ENCODE measurements around the gene CDK6.

CDK6 gene

DNA sequence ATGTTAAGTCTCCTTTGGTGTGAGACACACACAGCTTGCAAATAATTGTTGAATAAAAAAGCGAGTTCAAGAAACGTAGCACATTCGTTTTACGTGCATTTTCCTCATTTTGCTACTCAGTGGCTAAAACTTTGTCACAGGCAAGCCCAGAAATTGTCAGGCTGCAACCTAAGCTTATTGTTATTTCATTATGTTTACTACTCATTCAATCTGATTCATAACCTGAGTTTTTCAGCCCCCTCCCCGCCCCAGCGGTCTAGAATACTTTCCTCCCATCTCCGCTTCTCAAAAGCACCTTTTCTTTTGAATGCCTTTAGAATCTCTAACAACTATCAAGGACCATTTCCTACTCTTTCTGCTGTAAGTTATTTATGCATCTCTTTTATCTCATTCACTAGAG lies 247.3 kb downstream of the CDK6 start:
- DNase-seq (ENCODE audit: low read depth in 2 of 2): no peak

DNA sequence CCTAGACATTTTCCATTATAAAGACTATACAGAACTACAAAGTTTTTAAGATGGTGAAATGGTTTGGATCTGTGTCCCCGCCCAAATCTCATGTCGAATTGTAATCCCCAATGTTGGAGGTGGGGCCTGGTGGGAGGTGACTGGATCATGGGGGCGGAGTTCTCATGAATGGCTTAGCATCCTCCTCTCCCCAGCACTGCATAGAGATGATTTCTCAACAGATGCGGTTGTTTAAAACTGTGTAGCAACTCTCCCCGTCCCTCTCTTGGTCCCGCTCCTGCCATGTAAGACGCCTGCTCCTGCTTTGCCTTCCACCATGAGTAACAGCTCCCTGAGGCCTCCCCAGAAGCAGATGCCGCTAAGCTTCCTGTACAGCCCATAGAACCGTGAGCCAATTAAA lies 247.8 kb downstream of the CDK6 start:
- DNase-seq (ENCODE audit: low read depth in 2 of 2): no peak

DNA sequence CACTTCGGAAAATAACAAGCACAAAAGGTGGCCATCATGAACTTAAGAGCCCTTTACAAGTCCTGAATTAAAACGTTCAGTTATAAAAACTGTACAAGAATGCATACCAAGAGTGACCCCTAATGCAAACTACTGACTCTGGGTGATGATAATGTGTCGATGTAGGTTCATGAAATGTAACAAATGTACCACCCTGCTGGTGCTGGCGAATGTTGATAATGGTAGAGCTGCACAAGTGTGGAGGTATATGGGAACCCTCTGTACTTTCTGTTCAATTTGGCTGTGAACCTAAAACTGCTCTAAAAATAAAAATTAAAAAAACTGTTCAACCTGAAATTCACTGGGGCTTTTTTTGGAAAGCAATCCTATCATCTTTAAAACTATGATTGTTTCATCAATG lies 249.5 kb downstream of the CDK6 start:
- DNase-seq (ENCODE audit: low read depth in 2 of 2): no peak

DNA sequence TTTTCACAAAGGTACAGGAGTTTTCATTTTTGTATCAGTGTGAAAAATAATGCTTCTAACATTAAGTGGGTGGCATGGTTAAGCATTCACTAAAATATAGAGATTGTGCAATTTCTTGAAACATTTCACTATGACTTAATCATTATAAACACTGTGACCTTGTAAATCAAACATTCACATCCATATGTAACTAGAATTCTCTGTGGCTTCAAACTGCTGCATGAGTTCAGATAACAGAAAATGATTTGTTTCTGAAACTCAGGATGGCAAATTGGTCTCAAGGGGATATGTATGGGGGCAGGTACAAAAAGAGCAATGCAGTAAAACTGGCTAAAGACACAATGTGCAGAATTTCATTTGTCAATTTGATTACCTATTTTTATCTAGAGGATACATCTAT lies 250.0 kb downstream of the CDK6 start:
- no peak for DNase-seq (ENCODE audit: low read depth in 2 of 2)

- no peak for DNase-seq (ENCODE audit: low read depth in 2 of 2)
These were observed 251.4 kb downstream of the CDK6 start for GRCh38 chr7:92584953-92585352.

DNA sequence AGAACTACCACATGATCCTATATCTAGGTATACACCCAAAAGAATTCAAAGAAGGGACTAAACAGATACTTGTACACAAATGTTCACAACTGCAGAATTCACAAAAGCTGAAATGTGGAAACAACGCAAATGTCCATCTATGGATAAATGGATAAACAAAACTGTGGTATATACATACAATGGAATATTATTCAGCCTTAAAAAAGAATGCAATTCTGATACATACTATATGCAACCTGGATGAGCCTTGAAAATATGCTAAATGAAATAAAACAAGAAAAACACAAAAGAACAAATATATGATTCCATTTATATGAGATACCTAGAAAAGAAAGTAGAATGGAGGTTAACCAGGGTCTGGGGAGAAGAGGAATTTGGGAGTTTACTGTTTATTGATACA lies 253.4 kb downstream of the CDK6 start:
- no peak for DNase-seq (ENCODE audit: low read depth in 2 of 2)

DNA sequence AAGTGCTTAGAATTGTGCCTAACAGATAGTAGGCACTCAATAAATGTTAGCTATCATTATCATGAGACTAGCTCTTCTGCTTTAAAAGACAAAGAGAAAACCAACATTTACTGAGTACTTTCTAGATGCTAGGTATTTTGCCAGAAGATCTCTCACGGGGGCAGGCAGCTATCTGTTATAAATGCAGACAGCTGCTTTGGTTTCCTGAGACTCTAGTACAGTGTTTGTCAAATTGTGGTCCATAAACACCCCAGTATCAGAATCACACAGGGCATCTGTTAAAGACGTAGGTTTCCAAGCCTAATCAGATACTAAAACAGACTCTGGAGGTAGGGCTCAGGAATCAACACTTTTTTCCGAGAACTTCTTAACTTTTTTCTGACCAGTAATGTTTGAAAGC lies 260.1 kb downstream of the CDK6 start:
- no peak for DNase-seq (ENCODE audit: low read depth in 2 of 2)

GRCh38 chr7:92569137-92569536 lies 267.2 kb downstream of the CDK6 start:
- DNase-seq (ENCODE audit: low read depth in 2 of 2): no peak

DNA sequence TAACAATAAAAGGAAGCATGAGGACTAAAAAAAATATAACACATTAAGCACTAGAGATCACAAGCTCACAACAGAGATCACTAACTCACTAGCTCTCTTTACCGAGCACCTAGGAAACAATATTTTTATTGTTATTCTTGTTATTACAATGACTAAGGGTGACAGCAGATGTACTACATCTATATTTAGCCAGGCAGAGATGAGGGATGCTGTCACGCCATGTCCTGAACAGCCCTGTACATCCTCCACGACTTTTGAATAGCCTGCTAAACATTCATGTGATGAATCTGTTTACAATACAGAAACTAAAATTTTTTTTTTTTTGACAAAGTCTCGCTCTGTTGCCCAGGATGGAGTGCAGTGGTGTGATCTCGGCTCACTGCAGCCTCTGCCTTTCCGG lies 268.9 kb downstream of the CDK6 start:
- no peak for DNase-seq (ENCODE audit: low read depth in 2 of 2)

DNA sequence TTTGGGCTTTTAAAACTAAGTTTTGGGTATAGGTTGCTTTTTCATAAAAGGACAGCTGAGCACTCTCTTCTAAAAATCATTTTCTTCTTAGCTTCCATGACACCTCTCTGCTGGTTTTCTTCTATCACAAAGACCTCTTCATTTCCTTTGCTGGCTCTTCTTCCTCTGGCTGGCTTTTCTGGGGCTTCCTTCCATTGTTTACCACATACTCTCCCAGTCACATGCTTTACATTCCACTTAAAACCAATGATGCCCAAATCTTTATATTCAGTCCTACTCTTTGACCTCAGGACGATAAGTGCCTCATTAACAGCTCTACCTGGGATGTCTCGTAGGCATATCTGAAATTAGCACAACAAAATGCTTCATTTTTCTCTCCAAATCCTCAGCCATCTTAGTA lies 273.0 kb downstream of the CDK6 start:
- DNase-seq (ENCODE audit: low read depth in 2 of 2): no peak

DNA sequence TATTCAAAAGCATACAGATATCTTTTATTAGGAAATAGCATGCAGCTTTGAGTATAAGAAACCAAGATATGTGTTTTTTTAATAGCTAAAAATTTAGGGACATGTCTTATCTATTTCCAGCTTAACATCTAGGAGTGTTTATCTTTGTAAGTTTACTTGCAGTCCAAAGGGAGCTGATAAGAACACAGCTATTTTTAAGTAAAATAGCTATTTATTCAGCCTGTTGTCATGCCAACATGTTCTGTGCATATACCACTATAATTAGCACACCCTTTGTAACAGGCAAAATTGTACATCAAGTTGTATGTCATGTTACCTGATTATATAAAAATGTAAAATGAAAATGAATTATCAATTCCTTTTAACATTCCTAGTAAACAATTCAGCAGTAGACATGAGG lies 275.8 kb downstream of the CDK6 start:
- no peak for DNase-seq (ENCODE audit: low read depth in 2 of 2)

- DNase-seq (ENCODE audit: low read depth in 2 of 2): no peak
These were observed 278.5 kb downstream of the CDK6 start for GRCh38 chr7:92557808-92558362.

DNA sequence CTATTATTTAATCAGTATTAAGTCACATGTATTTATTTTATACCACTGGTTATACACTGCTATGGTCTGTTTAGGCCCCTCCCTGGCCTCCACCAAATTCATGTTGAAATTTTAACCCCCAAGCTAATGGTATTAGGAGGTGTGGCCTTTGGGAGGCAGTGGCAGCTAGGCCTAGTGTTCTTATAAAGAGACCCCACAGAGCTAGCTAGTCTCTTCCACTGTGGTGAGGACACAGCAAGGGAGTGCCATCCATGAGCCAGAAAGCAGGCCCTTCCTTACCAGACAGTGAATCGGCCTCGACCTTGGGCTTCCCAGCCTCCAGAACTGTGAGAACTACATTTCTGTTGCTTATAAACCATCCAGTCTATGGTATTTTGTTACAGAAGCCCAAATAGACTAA lies 279.1 kb downstream of the CDK6 start:
- no peak for DNase-seq (ENCODE audit: low read depth in 2 of 2)
